SK-N-SH treated with all-trans-retinoic acid at 6 μM for 48 hours (cell line): ENCODE results near the gene ZNF689.

ENCODE experiments used
- ARNTL ChIP-seq: fragments of 450-650 bp; formaldehyde crosslinking; IDR thresholded peaks from 2 replicates; pipeline ENCODE4 v1.5.0; 2020; ENCODE audit warnings: low read depth, mild to moderate bottlenecking, moderate library complexity, borderline replicate concordance
- BACH2 ChIP-seq: fragments of 250-450 bp; sonication (Bioruptor Pico); IDR thresholded peaks from 2 replicates; pipeline ENCODE4 v1.9.0; 2021; ENCODE audit warnings: mild to moderate bottlenecking, borderline replicate concordance
- CSDC2 ChIP-seq: fragments of 250-450 bp; sonication (Bioruptor Pico); IDR thresholded peaks from 2 replicates; pipeline ENCODE4 v1.5.0; 2020; ENCODE audit warnings: mild to moderate bottlenecking, moderate library complexity
- ESRRG ChIP-seq: fragments of 250-450 bp; sonication (Bioruptor Pico); IDR thresholded peaks from 2 replicates; pipeline ENCODE4 v1.6.1; 2021; ENCODE audit warnings: mild to moderate bottlenecking
- PPARA ChIP-seq: fragments of 250-450 bp; sonication (Bioruptor Pico); IDR thresholded peaks from 2 replicates; pipeline ENCODE4 v1.5.0; 2020; ENCODE audit warnings: mild to moderate bottlenecking, borderline replicate concordance
- RARB ChIP-seq: fragments of 250-450 bp; sonication (Bioruptor Pico); IDR thresholded peaks from 2 replicates; pipeline ENCODE4 v1.8.0; 2021; ENCODE audit warnings: mild to moderate bottlenecking, moderate library complexity
- TOX ChIP-seq: fragments of 250-450 bp; sonication (Bioruptor Pico); IDR thresholded peaks from 2 replicates; pipeline ENCODE4 v1.8.0; 2021; ENCODE audit warnings: mild to moderate bottlenecking, moderate library complexity, borderline replicate concordance
- ZFP30 ChIP-seq: fragments of 450-650 bp; formaldehyde crosslinking; IDR thresholded peaks from 2 replicates; pipeline ENCODE4 v1.5.0; 2022; ENCODE audit warnings: mild to moderate bottlenecking, moderate library complexity
- ZNF565 ChIP-seq: fragments of 450-650 bp; formaldehyde crosslinking; conservative IDR thresholded peaks from 2 replicates; pipeline ENCODE4 v1.5.0; 2020; ENCODE audit warnings: low read depth, mild to moderate bottlenecking, moderate library complexity
- ZNF8 ChIP-seq: fragments of 450-650 bp; formaldehyde crosslinking; IDR thresholded peaks from 2 replicates; pipeline ENCODE4 v1.5.0; 2020; ENCODE audit warnings: mild to moderate bottlenecking, moderate library complexity
- TF ChIP-seq, protein P1 (sequence below): fragments of 250-450 bp; sonication (Bioruptor Pico); IDR thresholded peaks from 2 replicates; pipeline ENCODE4 v1.8.0; 2020; ENCODE audit warnings: mild to moderate bottlenecking, moderate library complexity, borderline replicate concordance
- TF ChIP-seq, protein P2 (sequence below): fragments of 250-450 bp; sonication (Bioruptor Pico); IDR thresholded peaks from 2 replicates; pipeline ENCODE4 v1.5.0; 2020; ENCODE audit warnings: mild to moderate bottlenecking, moderate library complexity
- TF ChIP-seq, protein P3 (sequence below): fragments of 250-450 bp; sonication (Bioruptor Pico); IDR thresholded peaks from 2 replicates; pipeline ENCODE4 v1.5.1; 2020; ENCODE audit warnings: low read depth, mild to moderate bottlenecking, moderate library complexity

DNA sequence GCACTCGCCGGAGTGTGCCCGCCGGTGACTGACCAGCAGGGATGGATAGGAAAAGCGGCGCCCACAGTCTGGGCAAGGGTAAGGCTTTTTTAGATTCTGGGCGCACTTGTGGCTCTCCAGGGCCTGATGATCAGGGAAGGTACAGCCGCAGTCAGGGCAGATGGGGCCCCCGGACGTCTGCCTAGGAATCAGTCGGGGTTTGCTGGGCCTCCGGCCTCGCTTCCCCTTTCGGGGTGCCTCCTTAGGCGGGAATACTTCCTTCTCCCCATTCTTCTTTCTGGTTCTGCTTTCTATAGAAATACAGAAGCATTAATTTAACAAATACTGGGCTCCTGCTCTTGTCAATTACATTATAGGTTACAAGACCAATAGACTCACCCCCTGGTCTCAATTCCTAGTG is 5.0 kb downstream of the ZNF689 start:
- no peak for TF ChIP-seq ARNTL (CRISPR knock-in tag)
- TF ChIP-seq, protein P1, sequence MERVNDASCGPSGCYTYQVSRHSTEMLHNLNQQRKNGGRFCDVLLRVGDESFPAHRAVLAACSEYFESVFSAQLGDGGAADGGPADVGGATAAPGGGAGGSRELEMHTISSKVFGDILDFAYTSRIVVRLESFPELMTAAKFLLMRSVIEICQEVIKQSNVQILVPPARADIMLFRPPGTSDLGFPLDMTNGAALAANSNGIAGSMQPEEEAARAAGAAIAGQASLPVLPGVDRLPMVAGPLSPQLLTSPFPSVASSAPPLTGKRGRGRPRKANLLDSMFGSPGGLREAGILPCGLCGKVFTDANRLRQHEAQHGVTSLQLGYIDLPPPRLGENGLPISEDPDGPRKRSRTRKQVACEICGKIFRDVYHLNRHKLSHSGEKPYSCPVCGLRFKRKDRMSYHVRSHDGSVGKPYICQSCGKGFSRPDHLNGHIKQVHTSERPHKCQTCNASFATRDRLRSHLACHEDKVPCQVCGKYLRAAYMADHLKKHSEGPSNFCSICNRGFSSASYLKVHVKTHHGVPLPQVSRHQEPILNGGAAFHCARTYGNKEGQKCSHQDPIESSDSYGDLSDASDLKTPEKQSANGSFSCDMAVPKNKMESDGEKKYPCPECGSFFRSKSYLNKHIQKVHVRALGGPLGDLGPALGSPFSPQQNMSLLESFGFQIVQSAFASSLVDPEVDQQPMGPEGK (CRISPR knock-in tag): no peak
- no peak for TF ChIP-seq ESRRG
- no peak for TF ChIP-seq BACH2 (CRISPR knock-in tag)
- TF ChIP-seq, protein P2, sequence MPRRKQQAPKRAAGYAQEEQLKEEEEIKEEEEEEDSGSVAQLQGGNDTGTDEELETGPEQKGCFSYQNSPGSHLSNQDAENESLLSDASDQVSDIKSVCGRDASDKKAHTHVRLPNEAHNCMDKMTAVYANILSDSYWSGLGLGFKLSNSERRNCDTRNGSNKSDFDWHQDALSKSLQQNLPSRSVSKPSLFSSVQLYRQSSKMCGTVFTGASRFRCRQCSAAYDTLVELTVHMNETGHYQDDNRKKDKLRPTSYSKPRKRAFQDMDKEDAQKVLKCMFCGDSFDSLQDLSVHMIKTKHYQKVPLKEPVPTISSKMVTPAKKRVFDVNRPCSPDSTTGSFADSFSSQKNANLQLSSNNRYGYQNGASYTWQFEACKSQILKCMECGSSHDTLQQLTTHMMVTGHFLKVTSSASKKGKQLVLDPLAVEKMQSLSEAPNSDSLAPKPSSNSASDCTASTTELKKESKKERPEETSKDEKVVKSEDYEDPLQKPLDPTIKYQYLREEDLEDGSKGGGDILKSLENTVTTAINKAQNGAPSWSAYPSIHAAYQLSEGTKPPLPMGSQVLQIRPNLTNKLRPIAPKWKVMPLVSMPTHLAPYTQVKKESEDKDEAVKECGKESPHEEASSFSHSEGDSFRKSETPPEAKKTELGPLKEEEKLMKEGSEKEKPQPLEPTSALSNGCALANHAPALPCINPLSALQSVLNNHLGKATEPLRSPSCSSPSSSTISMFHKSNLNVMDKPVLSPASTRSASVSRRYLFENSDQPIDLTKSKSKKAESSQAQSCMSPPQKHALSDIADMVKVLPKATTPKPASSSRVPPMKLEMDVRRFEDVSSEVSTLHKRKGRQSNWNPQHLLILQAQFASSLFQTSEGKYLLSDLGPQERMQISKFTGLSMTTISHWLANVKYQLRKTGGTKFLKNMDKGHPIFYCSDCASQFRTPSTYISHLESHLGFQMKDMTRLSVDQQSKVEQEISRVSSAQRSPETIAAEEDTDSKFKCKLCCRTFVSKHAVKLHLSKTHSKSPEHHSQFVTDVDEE (CRISPR knock-in tag): no peak
- TF ChIP-seq, protein P3, sequence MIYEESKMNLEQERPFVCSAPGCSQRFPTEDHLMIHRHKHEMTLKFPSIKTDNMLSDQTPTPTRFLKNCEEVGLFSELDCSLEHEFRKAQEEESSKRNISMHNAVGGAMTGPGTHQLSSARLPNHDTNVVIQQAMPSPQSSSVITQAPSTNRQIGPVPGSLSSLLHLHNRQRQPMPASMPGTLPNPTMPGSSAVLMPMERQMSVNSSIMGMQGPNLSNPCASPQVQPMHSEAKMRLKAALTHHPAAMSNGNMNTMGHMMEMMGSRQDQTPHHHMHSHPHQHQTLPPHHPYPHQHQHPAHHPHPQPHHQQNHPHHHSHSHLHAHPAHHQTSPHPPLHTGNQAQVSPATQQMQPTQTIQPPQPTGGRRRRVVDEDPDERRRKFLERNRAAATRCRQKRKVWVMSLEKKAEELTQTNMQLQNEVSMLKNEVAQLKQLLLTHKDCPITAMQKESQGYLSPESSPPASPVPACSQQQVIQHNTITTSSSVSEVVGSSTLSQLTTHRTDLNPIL: no peak
- TF ChIP-seq ZNF565 (CRISPR knock-in tag): no peak
- TF ChIP-seq TOX (CRISPR knock-in tag): no peak
- TF ChIP-seq PPARA (CRISPR knock-in tag): no peak
- no peak for TF ChIP-seq CSDC2
- TF ChIP-seq ZFP30 (CRISPR knock-in tag): no peak
- no peak for TF ChIP-seq ZNF8 (CRISPR knock-in tag)
- TF ChIP-seq RARB: no peak
